SK-N-MC (cell line): ENCODE data around the gene RIPK1.
"Not testable (repeated sequence)": the region's sequence is repeated elsewhere in the genome, so short reads cannot be mapped to it uniquely, and the experiment has no call there.

Experiments used
- EZH2 ChIP-seq: fragments of 200-600 bp; sonication (generic); IDR thresholded peaks from one replicate; pipeline ENCODE4 v1.6.1; 2017; ENCODE audit warnings: antibody characterized with exemption
- FOXP2 ChIP-seq: optimal IDR thresholded peaks from 2 replicates; pipeline ENCODE3; 2011; ENCODE audit warnings: mild to moderate bottlenecking, moderate library complexity; ENCODE audit not compliant: insufficient read depth; ENCODE audit errors: extremely low read length, control extremely low read depth
- POLR2AphosphoS5 ChIP-seq: IDR thresholded peaks from 2 replicates; pipeline ENCODE4 v1.6.1; 2012; ENCODE audit warnings: mild to moderate bottlenecking, low read depth, low read length, borderline replicate concordance

GRCh38 chr6:3020976-3021598 is 47.2 kb upstream of the RIPK1 start:
- not testable (repeated sequence) for TF ChIP-seq EZH2, POLR2AphosphoS5, FOXP2
